Measurements from ENCODE around the gene ZBTB8OS.

GRCh38 chr1:32580348-32581017 is 69.9 kb downstream of the ZBTB8OS start:
- TF ChIP-seq GABPA (IDR thresholded peaks at IDR 0.05 in 1 of 2, conservative IDR thresholded peaks at IDR 0.05 in 1 of 2), result no peak
- no peak for TF ChIP-seq SP1 (IDR thresholded peaks at IDR 0.05)
- no peak for TF ChIP-seq ZBTB33 (IDR thresholded peaks at IDR 0.05)
- no peak for TF ChIP-seq CTCF (IDR thresholded peaks at IDR 0.05; ENCODE audit: low read depth, low read length, missing input control)
- no peak for TF ChIP-seq REST (IDR thresholded peaks at IDR 0.05)
- no peak for TF ChIP-seq RAD21 (IDR thresholded peaks at IDR 0.05)
- no peak for TF ChIP-seq TAF1 (conservative IDR thresholded peaks at IDR 0.05)
- TF ChIP-seq YY1 (IDR thresholded peaks at IDR 0.05), result no peak
- no peak for TF ChIP-seq MAX (IDR thresholded peaks at IDR 0.05)
- TF ChIP-seq FOXA2 (IDR thresholded peaks at IDR 0.05), result no peak
- no peak for TF ChIP-seq FOXA1 (IDR thresholded peaks at IDR 0.05)
- no peak for TF ChIP-seq JUND (IDR thresholded peaks at IDR 0.05)
